ENCODE measurements around the gene SERGEF. TPM values are rescaled to one million over a fixed set of nuclear protein-coding genes. Genes with fewer than 3 reads are reported as not detected.

Gene SERGEF
- total and polyA plus RNA-seq, 10 of the 15 experiments (the other 5 are each of a cell fraction or from before 2014, with no cell fraction given), result 14.6 to 27.8 (median 22.4) TPM

- POLR2A ChIA-PET, result interaction anchor here (1.0 kb wide), 1 partner anchor 53 kb away, joined by 3 read pairs; no protein-coding TSS in a partner anchor
- TF ChIP-seq BHLHE40 (IDR thresholded peaks at IDR 0.05; ENCODE audit: borderline replicate concordance in 1 of 2, low read depth in 2 of 2, low read length in 1 of 2), result no peak
- no peak for TF ChIP-seq SUPT20H (IDR thresholded peaks at IDR 0.05; ENCODE audit: borderline replicate concordance, control insufficient read depth, low read depth, low read length)
- TF ChIP-seq PML (IDR thresholded peaks at IDR 0.05; ENCODE audit: low read length), result no peak
- no peak for TF ChIP-seq MLLT1 (IDR thresholded peaks at IDR 0.05)
- TF ChIP-seq, protein P1, sequence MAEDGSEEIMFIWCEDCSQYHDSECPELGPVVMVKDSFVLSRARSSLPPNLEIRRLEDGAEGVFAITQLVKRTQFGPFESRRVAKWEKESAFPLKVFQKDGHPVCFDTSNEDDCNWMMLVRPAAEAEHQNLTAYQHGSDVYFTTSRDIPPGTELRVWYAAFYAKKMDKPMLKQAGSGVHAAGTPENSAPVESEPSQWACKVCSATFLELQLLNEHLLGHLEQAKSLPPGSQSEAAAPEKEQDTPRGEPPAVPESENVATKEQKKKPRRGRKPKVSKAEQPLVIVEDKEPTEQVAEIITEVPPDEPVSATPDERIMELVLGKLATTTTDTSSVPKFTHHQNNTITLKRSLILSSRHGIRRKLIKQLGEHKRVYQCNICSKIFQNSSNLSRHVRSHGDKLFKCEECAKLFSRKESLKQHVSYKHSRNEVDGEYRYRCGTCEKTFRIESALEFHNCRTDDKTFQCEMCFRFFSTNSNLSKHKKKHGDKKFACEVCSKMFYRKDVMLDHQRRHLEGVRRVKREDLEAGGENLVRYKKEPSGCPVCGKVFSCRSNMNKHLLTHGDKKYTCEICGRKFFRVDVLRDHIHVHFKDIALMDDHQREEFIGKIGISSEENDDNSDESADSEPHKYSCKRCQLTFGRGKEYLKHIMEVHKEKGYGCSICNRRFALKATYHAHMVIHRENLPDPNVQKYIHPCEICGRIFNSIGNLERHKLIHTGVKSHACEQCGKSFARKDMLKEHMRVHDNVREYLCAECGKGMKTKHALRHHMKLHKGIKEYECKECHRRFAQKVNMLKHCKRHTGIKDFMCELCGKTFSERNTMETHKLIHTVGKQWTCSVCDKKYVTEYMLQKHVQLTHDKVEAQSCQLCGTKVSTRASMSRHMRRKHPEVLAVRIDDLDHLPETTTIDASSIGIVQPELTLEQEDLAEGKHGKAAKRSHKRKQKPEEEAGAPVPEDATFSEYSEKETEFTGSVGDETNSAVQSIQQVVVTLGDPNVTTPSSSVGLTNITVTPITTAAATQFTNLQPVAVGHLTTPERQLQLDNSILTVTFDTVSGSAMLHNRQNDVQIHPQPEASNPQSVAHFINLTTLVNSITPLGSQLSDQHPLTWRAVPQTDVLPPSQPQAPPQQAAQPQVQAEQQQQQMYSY (CRISPR knock-in tag; IDR thresholded peaks at IDR 0.05), result no peak
- TF ChIP-seq SP1 (IDR thresholded peaks at IDR 0.05; ENCODE audit: low read depth, low read length), result no peak
- TF ChIP-seq TCF7 (IDR thresholded peaks at IDR 0.05; ENCODE audit: borderline replicate concordance), result no peak
- no peak for TF ChIP-seq IRF4 (IDR thresholded peaks at IDR 0.05; ENCODE audit: low read depth, low read length)
- intact Hi-C loops (cut with micrococcal nuclease; ENCODE audit: unreplicated experiment), result no loop called here
- Histone ChIP-seq H3K36me3 (ENCODE audit: control insufficient read depth in 2 of 2, insufficient read depth in 2 of 2, low read length in 1 of 2) (no peaks in the 10 kb centered on the region), H3K27ac (ENCODE audit: control insufficient read depth, insufficient read depth) (no peak overlapping the region), H2AFZ (ENCODE audit: control insufficient read depth, low read depth, low read length) (no peak overlapping the region; the same call in 1 of the 2 replicates), H3K9me3 (replicated peaks; ENCODE audit: control insufficient read depth, insufficient read depth, low read length) (no peaks in the 10 kb centered on the region), H3K4me3 (no peak overlapping the region), H3K79me2 (ENCODE audit: control insufficient read depth, insufficient read depth, low read length) (no peaks in the 10 kb centered on the region), H4K20me1 (ENCODE audit: control insufficient read depth, insufficient read depth) (no peaks in the 10 kb centered on the region), H3K27me3 (replicated peaks in 1 of 2; ENCODE audit: control insufficient read depth in 2 of 2, insufficient read depth in 2 of 2, low read length in 1 of 2) (no peaks in the 10 kb centered on the region), H3K9ac (ENCODE audit: control insufficient read depth, insufficient read depth, low read length) (no peak overlapping the region), H3K4me1 (ENCODE audit: control insufficient read depth, insufficient read depth, low read length) (no peaks in the 10 kb centered on the region), H3K4me2 (ENCODE audit: control insufficient read depth, insufficient read depth) (no peak overlapping the region)
- in situ Hi-C loops (cut with MboI), result no loop called here
- no peak for FAIRE-seq
- SMC1A ChIA-PET (ENCODE audit: uncharacterized antibody, unreplicated experiment), result no interaction called here
- DNase-seq (ENCODE audit: low read depth, low spot score), result no peak
- 40% methylated on average over 2 of the region's 2 CpGs for WGBS (ENCODE audit: insufficient coverage, insufficient replicate concordance, low lambda C conversion rate, missing lambda C conversion rate)
- no peak for ATAC-seq
- CTCF ChIA-PET, result no interaction called here
- BruUV-seq (replicated peaks), result no TSS peak
- RAD21 ChIA-PET (ENCODE audit: unreplicated experiment), result no interaction called here
Measured at GRCh38 chr11:18027475-18027874, 14.6 kb upstream of the SERGEF start.
